OCI-LY7 (cell line): ENCODE measurements around the gene KAT6B. TPM values are rescaled to one million over a fixed set of nuclear protein-coding genes. Genes with fewer than 3 reads are reported as not detected.

ENCODE experiments used
- BruUV-seq: library from RNA; stranded (reverse); fragments of 400-500 nt; replicated peaks from 2 replicates; lab custom pipeline; 2021; lab: Mats Ljungman, UMichigan
- CTCF ChIA-PET: fragments of 300-600 bp; sonication (Branson Sonifier 250); formaldehyde crosslinking; loops from one replicate; lab custom pipeline; 2022; ENCODE audit warnings: antibody characterized with exemption; ENCODE audit not compliant: unreplicated experiment; lab: Charles Lee
- POLR2A ChIA-PET: fragments of 300-600 bp; sonication (Branson Sonifier 250); formaldehyde crosslinking; loops from one replicate; lab custom pipeline; 2022; ENCODE audit warnings: antibody characterized with exemption; lab: Charles Lee
- DNase-seq: peaks from one replicate; pipeline ENCODE4 v3.0.0-alpha.2; 2015; ENCODE audit warnings: low spot score
- H2AFZ ChIP-seq: fragments of 200-600 bp; sonication (generic), shearing (Covaris generic); 2 replicates; pipeline ENCODE4 v1.6.1; 2014; ENCODE audit warnings: mild to moderate bottlenecking, antibody characterized with exemption, low read length, moderate library complexity
- H3K27ac ChIP-seq: fragments of 200-600 bp; sonication (generic); 2 replicates; pipeline ENCODE4 v1.5.1; 2014; ENCODE audit warnings: mixed run types, low read depth, mild to moderate bottlenecking, moderate library complexity, low read length, inconsistent platforms; ENCODE audit not compliant: poor library complexity, severe bottlenecking
- H3K36me3 ChIP-seq: fragments of 200-600 bp; sonication (generic); 2 replicates; pipeline ENCODE4 v1.6.1; 2014; ENCODE audit warnings: mild to moderate bottlenecking, antibody characterized with exemption, low read length, moderate library complexity, mixed read lengths; ENCODE audit not compliant: insufficient read depth
- H3K4me1 ChIP-seq: fragments of 200-600 bp; sonication (generic); 2 replicates; pipeline ENCODE4 v1.5.1; 2014; ENCODE audit warnings: mild to moderate bottlenecking, low read length; ENCODE audit not compliant: insufficient read depth, poor library complexity, severe bottlenecking
- H3K4me2 ChIP-seq: fragments of 200-600 bp; sonication (generic); 2 replicates; pipeline ENCODE4 v1.6.1; 2014; ENCODE audit warnings: mild to moderate bottlenecking, low read length
- H3K4me3 ChIP-seq: fragments of 200-600 bp; sonication (generic); 2 replicates; pipeline ENCODE4 v1.5.1; 2014; ENCODE audit warnings: mild to moderate bottlenecking, low read depth, low read length; ENCODE audit not compliant: poor library complexity, severe bottlenecking
- H3K79me2 ChIP-seq: fragments of 200-600 bp; sonication (generic); 2 replicates; pipeline ENCODE4 v1.6.1; 2016; ENCODE audit warnings: low read depth, mild to moderate bottlenecking, low read length, moderate library complexity, mixed read lengths; ENCODE audit not compliant: insufficient read depth
- H3K9me2 ChIP-seq: fragments of 200-600 bp; sonication (generic); 2 replicates; pipeline ENCODE4 v1.6.1; 2016; ENCODE audit warnings: mild to moderate bottlenecking, low read length, mixed read lengths; ENCODE audit not compliant: insufficient read depth
- H3K9me3 ChIP-seq: fragments of 200-600 bp; sonication (generic); 2 replicates; pipeline ENCODE4 v1.6.1; 2014; ENCODE audit warnings: mild to moderate bottlenecking, mixed run types, low read length, mixed read lengths
- H4K20me1 ChIP-seq: fragments of 200-600 bp; sonication (generic); 2 replicates; pipeline ENCODE4 v1.6.1; 2014; ENCODE audit warnings: mild to moderate bottlenecking, antibody characterized with exemption, low read length, moderate library complexity, mixed read lengths; ENCODE audit not compliant: insufficient read depth
- CTCF ChIP-seq: fragments of 200-600 bp; sonication (generic); conservative IDR thresholded peaks from 2 replicates; pipeline ENCODE4 v1.5.1; 2014; ENCODE audit warnings: mild to moderate bottlenecking, antibody characterized with exemption, low read length, moderate library complexity, mixed read lengths
- EZH2phosphoT487 ChIP-seq: fragments of 200-600 bp; sonication (generic); IDR thresholded peaks from 2 replicates; pipeline ENCODE4 v1.6.1; 2018; ENCODE audit warnings: low read depth, borderline replicate concordance, mild to moderate bottlenecking, mixed run types, antibody characterized with exemption, low read length, moderate library complexity, mixed read lengths
- intact Hi-C: fragments of 100-400 bp; cut with micrococcal nuclease; formaldehyde crosslinking; loops from one replicate; pipeline ENCODE4 v1.10.0; 2022; ENCODE audit not compliant: unreplicated experiment
- total RNA-seq, 2 experiments: library from RNA; depleted of rRNA in 1 of 2; stranded (reverse); fragments of >200 nt in 1 of 2; shearing (Covaris generic) in 1 of 2; gene quantifications; 2 replicates each; pipeline ENCODE4 v1.2.3, GENCODE V29; 2014 to 2022

Gene KAT6B
- total RNA-seq, 2 experiments from 2014 or later = 20.8 to 40.8 TPM

GRCh38 chr10:74924251-74924963 lies 98.0 kb downstream of the KAT6B start:
- H3K4me2 ChIP-seq = no peak overlapping the region
- no peaks in the 10 kb centered on the region for H4K20me1 ChIP-seq
- BruUV-seq = no TSS peak
- no peak overlapping the region for H2AFZ ChIP-seq
- H3K9me2 ChIP-seq = 0 out of 2 replicates have a peak, but pooled peaks cover 2% of the 10 kb centered on the region
- H3K4me3 ChIP-seq = no peak overlapping the region
- POLR2A ChIA-PET = interaction anchor here (0.6 kb wide), 1 partner anchor 726 kb away, joined by 3 read pairs; no protein-coding TSS in a partner anchor
- CTCF ChIA-PET = no interaction called here
- no peaks in the 10 kb centered on the region for H3K79me2 ChIP-seq
- no peak overlapping the region for H3K27ac ChIP-seq
- intact Hi-C loops = no loop called here
- H3K36me3 ChIP-seq = peaks cover 7% of the 10 kb centered on the region; the same call in 1 of the 2 replicates
- H3K4me1 ChIP-seq = no peaks in the 10 kb centered on the region
- no peak for DNase-seq
- no peak for TF ChIP-seq CTCF
- TF ChIP-seq EZH2phosphoT487 = no peak
- H3K9me3 ChIP-seq = peaks cover 10% of the 10 kb centered on the region; the same call in 1 of the 2 replicates

GRCh38 chr10:74925291-74925690 lies 98.9 kb downstream of the KAT6B start:
- ChIA-PET CTCF (no interaction called here), POLR2A (no interaction called here)
- Histone ChIP-seq H4K20me1 (no peaks in the 10 kb centered on the region), H3K9me3 (peaks cover 1% of the 10 kb centered on the region; the same call in 1 of the 2 replicates), H3K79me2 (no peaks in the 10 kb centered on the region), H3K27ac (no peak overlapping the region), H3K4me3 (no peak overlapping the region), H3K4me1 (no peaks in the 10 kb centered on the region), H2AFZ (no peak overlapping the region), H3K36me3 (0 out of 2 replicates have a peak, but pooled peaks cover 2% of the 10 kb centered on the region), H3K4me2 (no peak overlapping the region), H3K9me2 (0 out of 2 replicates have a peak, but pooled peaks cover 2% of the 10 kb centered on the region)
- TF ChIP-seq EZH2phosphoT487 = no peak
- no peak for TF ChIP-seq CTCF
- no peak for DNase-seq
- BruUV-seq = no TSS peak
- intact Hi-C loops = no loop called here

GRCh38 chr10:74925708-74926107 lies 99.3 kb downstream of the KAT6B start:
- Histone ChIP-seq H3K9me2 (0 out of 2 replicates have a peak, but pooled peaks cover 2% of the 10 kb centered on the region), H3K9me3 (no peaks in the 10 kb centered on the region), H3K4me2 (no peak overlapping the region), H3K27ac (no peak overlapping the region), H2AFZ (no peak overlapping the region), H4K20me1 (no peaks in the 10 kb centered on the region), H3K4me1 (no peaks in the 10 kb centered on the region), H3K79me2 (no peaks in the 10 kb centered on the region), H3K36me3 (no peaks in the 10 kb centered on the region), H3K4me3 (no peak overlapping the region)
- TF ChIP-seq CTCF (no peak), EZH2phosphoT487 (no peak)
- ChIA-PET CTCF (no interaction called here), POLR2A (no interaction called here)
- DNase-seq = no peak
- intact Hi-C loops = no loop called here
- no TSS peak for BruUV-seq
